Smooth muscle cell (in vitro differentiated cells): ENCODE results near the gene CCT6A. TPM values are rescaled to one million over a fixed set of nuclear protein-coding genes. Genes with fewer than 3 reads are reported as not detected.
"Not testable (repeated sequence)": the region's sequence is repeated elsewhere in the genome, so short reads cannot be mapped to it uniquely, and the experiment has no call there.

ENCODE experiments used
- DNase-seq: peaks from one replicate; lab custom pipeline; 2025; ENCODE audit not compliant: unreplicated experiment; lab: John Stamatoyannopoulos, UW
- H2AFZ ChIP-seq: fragments of 200-600 bp; sonication (generic); 2 replicates; pipeline ENCODE4 v1.6.0; 2016; ENCODE audit warnings: antibody characterized with exemption, low read depth, mild to moderate bottlenecking
- H3F3A ChIP-seq: fragments of 200-600 bp; sonication (generic); 2 replicates; pipeline ENCODE4 v1.6.0; 2017; ENCODE audit warnings: antibody characterized with exemption, low read depth
- H3K27ac ChIP-seq: fragments of 200-600 bp; sonication (generic); 2 replicates; pipeline ENCODE4 v1.5.1; 2016; ENCODE audit warnings: low read depth, mild to moderate bottlenecking
- H3K27me3 ChIP-seq: fragments of 200-600 bp; sonication (generic); 2 replicates; pipeline ENCODE4 v1.6.1; 2016; ENCODE audit warnings: low read depth, mild to moderate bottlenecking
- H3K36me3 ChIP-seq: fragments of 200-600 bp; sonication (generic); 2 replicates; pipeline ENCODE4 v1.5.1; 2016; ENCODE audit warnings: low read depth
- H3K4me1 ChIP-seq: fragments of 200-600 bp; sonication (generic); 2 replicates; pipeline ENCODE4 v1.5.1; 2016; ENCODE audit warnings: low read depth
- H3K4me2 ChIP-seq: fragments of 200-600 bp; sonication (generic); 2 replicates; pipeline ENCODE4 v1.6.0; 2016; ENCODE audit warnings: mild to moderate bottlenecking
- H3K4me3 ChIP-seq: fragments of 200-600 bp; sonication (generic); 2 replicates; pipeline ENCODE4 v1.5.1; 2016; ENCODE audit warnings: mild to moderate bottlenecking
- H3K79me2 ChIP-seq: fragments of 200-600 bp; sonication (generic); 2 replicates; pipeline ENCODE4 v1.6.0; 2016; ENCODE audit warnings: low read depth, mild to moderate bottlenecking
- H3K9ac ChIP-seq: fragments of 200-600 bp; sonication (generic); 2 replicates; pipeline ENCODE4 v1.6.0; 2016; ENCODE audit warnings: low read depth
- H3K9me3 ChIP-seq: fragments of 200-600 bp; sonication (generic); replicated peaks from 2 replicates; pipeline ENCODE4 v1.5.1; 2016; ENCODE audit warnings: low read depth
- H4K20me1 ChIP-seq: fragments of 200-600 bp; sonication (generic); 2 replicates; pipeline ENCODE4 v1.6.0; 2016; ENCODE audit warnings: low read depth
- CTCF ChIP-seq: fragments of 200-600 bp; sonication (generic); IDR thresholded peaks from 2 replicates; pipeline ENCODE4 v1.5.1; 2017; ENCODE audit warnings: borderline replicate concordance, mild to moderate bottlenecking, antibody characterized with exemption; ENCODE audit not compliant: insufficient read depth, poor library complexity, severe bottlenecking
- WGBS: methylation state at CpG from one replicate; pipeline ENCODE4 v1.1.7; 2016; ENCODE audit warnings: low lambda C conversion rate; 5-methylcytosine and 5-hydroxymethylcytosine counted together
- polyA plus RNA-seq: library from polyadenylated mRNA; unstranded; fragments of >200 nt; fragmentation: Nextera tagmentation; extraction: Ambion mirVana; gene quantifications from 2 replicates; pipeline ENCODE4 v1.2.1, GENCODE V29; 2016
- small RNA-seq: library from RNA; depleted of rRNA; stranded (forward); fragments of <200 nt; gene quantifications from one replicate; pipeline ENCODE3, GENCODE V24; 2014
- total RNA-seq: library from RNA; depleted of rRNA; stranded (reverse); fragments of >200 nt; gene quantifications from 2 replicates; pipeline ENCODE4 v1.2.3, GENCODE V29; 2014

The CCT6A gene
- total and polyA plus RNA-seq, 2 experiments from 2014 or later, result 97.7 to 157 TPM

- no peaks in the 10 kb centered on the region for H4K20me1 ChIP-seq
- no peak for TF ChIP-seq CTCF
- no peak overlapping the region for H3K4me3 ChIP-seq
- H3K9me3 ChIP-seq, result no peaks in the 10 kb centered on the region
- H3K9ac ChIP-seq, result no peak overlapping the region
- no peaks in the 10 kb centered on the region for H3K27me3 ChIP-seq
- H3F3A ChIP-seq, result no peaks in the 10 kb centered on the region
- 89% methylated on average over 1 of the region's 1 CpG for WGBS
- H3K4me1 ChIP-seq, result no peaks in the 10 kb centered on the region
- H3K36me3 ChIP-seq, result no peaks in the 10 kb centered on the region
- no peak for DNase-seq
- H3K4me2 ChIP-seq, result no peak overlapping the region
- no peak overlapping the region for H2AFZ ChIP-seq
- H3K79me2 ChIP-seq, result peaks cover 12% of the 10 kb centered on the region
- H3K27ac ChIP-seq, result no peak overlapping the region
Observed at GRCh38 chr7:56107954-56108258, 56.3 kb downstream of the CCT6A start.

- Histone ChIP-seq H3K27me3 (no peaks in the 10 kb centered on the region), H3K36me3 (no peaks in the 10 kb centered on the region), H3F3A (no peaks in the 10 kb centered on the region), H3K4me3 (no peak overlapping the region), H4K20me1 (no peaks in the 10 kb centered on the region), H3K4me2 (no peak overlapping the region), H2AFZ (no peak overlapping the region), H3K79me2 (peaks cover 6% of the 10 kb centered on the region), H3K27ac (no peak overlapping the region), H3K9me3 (no peaks in the 10 kb centered on the region), H3K4me1 (no peaks in the 10 kb centered on the region), H3K9ac (no peak overlapping the region)
- TF ChIP-seq CTCF, result no peak
- 86% methylated on average over 1 of the region's 1 CpG for WGBS
- no peak for DNase-seq
Observed at GRCh38 chr7:56110611-56111010, 59.0 kb downstream of the CCT6A start.

- not testable (repeated sequence) for H3F3A ChIP-seq, H3K4me3 ChIP-seq, H3K9me3 ChIP-seq, H3K4me2 ChIP-seq, H2AFZ ChIP-seq, H3K27ac ChIP-seq, H4K20me1 ChIP-seq, H3K36me3 ChIP-seq, H3K27me3 ChIP-seq, H3K9ac ChIP-seq, DNase-seq, H3K79me2 ChIP-seq, H3K4me1 ChIP-seq
- WGBS, result 80% methylated on average over 3 of the region's 3 CpGs
Observed at GRCh38 chr7:56112244-56112643, 60.7 kb downstream of the CCT6A start.

Small RNAs within 50 kb of the gene (small RNA-seq; reads per million reads assigned to genes)
- 0.21 reads per million for gene SNORA15
- gene SNORA22B, result 0.39 reads per million, percentile 12 among the genes with 10 or more reads in this experiment

Other genes with a start within 250 kb of the CCT6A start
- not detected in 2 replicates for gene SEPTIN14, start 189.0 kb upstream of the CCT6A start, total RNA-seq
- not detected in 2 replicates for gene SEPTIN14, start 189.0 kb upstream of the CCT6A start, polyA plus RNA-seq
- gene ZNF713, start 164.3 kb upstream of the CCT6A start, total RNA-seq, result 2.1 and 3.2 TPM in 2 replicates
- gene ZNF713, start 164.3 kb upstream of the CCT6A start, polyA plus RNA-seq, result 1.6 and 2.4 TPM in 2 replicates
- gene MRPS17, start 99.9 kb upstream of the CCT6A start, total RNA-seq, result 7.0 and 7.5 TPM in 2 replicates
- 16.8 and 17.6 TPM in 2 replicates for gene MRPS17, start 99.9 kb upstream of the CCT6A start, polyA plus RNA-seq
- gene NIPSNAP2, start 87.2 kb upstream of the CCT6A start, total RNA-seq, result 41.2 and 77.4 TPM in 2 replicates
- gene NIPSNAP2, start 87.2 kb upstream of the CCT6A start, polyA plus RNA-seq, result 44.7 and 50.5 TPM in 2 replicates
- gene PSPH, start 321 bp upstream of the CCT6A start, total RNA-seq, result 31.2 and 41.5 TPM in 2 replicates
- 14.8 and 17.2 TPM in 2 replicates for gene PSPH, start 321 bp upstream of the CCT6A start, polyA plus RNA-seq
- 62.2 and 87.2 TPM in 2 replicates for gene SUMF2, start 12.5 kb downstream of the CCT6A start, total RNA-seq
- gene SUMF2, start 12.5 kb downstream of the CCT6A start, polyA plus RNA-seq, result 121 and 123 TPM in 2 replicates
- gene PHKG1, start 41.2 kb downstream of the CCT6A start, total RNA-seq, result 0.81 TPM in 1 of 2 replicates, not detected in the other
- gene PHKG1, start 41.2 kb downstream of the CCT6A start, polyA plus RNA-seq, result 0.26 and 0.33 TPM in 2 replicates
- 118 and 142 TPM in 2 replicates for gene CHCHD2, start 54.7 kb downstream of the CCT6A start, total RNA-seq
- 146 TPM in 2 replicates for gene CHCHD2, start 54.7 kb downstream of the CCT6A start, polyA plus RNA-seq
- gene NUPR2, start 64.7 kb downstream of the CCT6A start, total RNA-seq, result not detected in 2 replicates
- not detected in 2 replicates for gene NUPR2, start 64.7 kb downstream of the CCT6A start, polyA plus RNA-seq